Uterus (tissue), 4 donors: ENCODE data around the gene SLC35B3. TPM values are rescaled to one million over a fixed set of nuclear protein-coding genes. Genes with fewer than 3 reads are reported as not detected.
"Not testable (repeated sequence)": the region's sequence is repeated elsewhere in the genome, so short reads cannot be mapped to it uniquely, and the experiment has no call there.

Experiments
- DNase-seq, 2 donors: peaks; one replicate each; pipeline ENCODE4 v3.0.0-alpha.2; 2019 to 2020
- H3K27ac ChIP-seq, 2 donors: fragments of 200-600 bp; sonication (generic); 1 replicate in 1 of 2; 2 replicates in 1 of 2; pipeline ENCODE4 v1.5.1; 2016 to 2018
- H3K27me3 ChIP-seq, 2 donors: fragments of 200-600 bp; sonication (generic); one replicate each; pipeline ENCODE4 v1.5.1; 2018 to 2019; ENCODE audit warnings: control low read depth in 1 of 2
- H3K36me3 ChIP-seq, 2 donors: fragments of 200-600 bp; sonication (generic); one replicate each; pipeline ENCODE4 v1.5.1; 2019; ENCODE audit warnings: control low read depth in 1 of 2
- H3K4me1 ChIP-seq, 2 donors: fragments of 200-600 bp; sonication (generic); one replicate each; pipeline ENCODE4 v1.5.1; 2018 to 2019; ENCODE audit warnings: control low read depth in 1 of 2
- H3K4me3 ChIP-seq, 2 donors: fragments of 200-600 bp; sonication (generic); 1 replicate in 1 of 2; 2 replicates in 1 of 2; pipeline ENCODE4 v1.5.1; 2018 to 2019; ENCODE audit warnings: mild to moderate bottlenecking in 1 of 2
- H3K9me3 ChIP-seq, 2 donors: fragments of 200-600 bp; sonication (generic); one replicate each; pipeline ENCODE4 v1.5.1; 2019; ENCODE audit warnings: control low read depth in 1 of 2
- CTCF ChIP-seq, 4 experiments: fragments of 200-600 bp in 2 of 4; fragments of 450-650 bp in 2 of 4; sonication (generic) in 2 of 4; IDR thresholded peaks; one replicate each; pipeline ENCODE4 v1.5.1; 2016 to 2019; ENCODE audit warnings: antibody characterized with exemption in 4 of 4, mild to moderate bottlenecking in 2 of 4, moderate library complexity in 1 of 4
- POLR2A ChIP-seq, 2 donors: fragments of 450-650 bp; IDR thresholded peaks; one replicate each; pipeline ENCODE4 v1.6.1; 2016; ENCODE audit warnings: antibody characterized with exemption in 2 of 2, mild to moderate bottlenecking in 1 of 2, moderate library complexity in 1 of 2
- intact Hi-C: fragments of 100-400 bp; cut with DNase I; formaldehyde crosslinking; loops from one replicate; pipeline ENCODE4 v1.15.1; 2023; ENCODE audit warnings: low total_unique reads
- total RNA-seq, 4 donors: library from RNA; depleted of rRNA in 3 of 4; stranded (reverse); fragments of >200 nt in 3 of 4; gene quantifications; one replicate each; pipeline versions ENCODE4 v1.1.0 to v1.2.4, GENCODE V29; 2014 to 2023
- donor health status: DM: yes; HTN: yes; CAD: no.

Gene SLC35B3
- total RNA-seq, 4 donors from 2014 or later, result 4.1 to 28.3 (median 19.0) TPM

- Histone ChIP-seq H3K27ac (no peak overlapping the region), H3K4me3 (no peak overlapping the region), H3K4me1 (no peaks in the 10 kb centered on the region), H3K27me3 (no peaks in the 10 kb centered on the region), H3K9me3 (no peaks in the 10 kb centered on the region), H3K36me3 (no peaks in the 10 kb centered on the region)
- intact Hi-C loops, result no loop called here
- no peak for DNase-seq
- no peak for TF ChIP-seq CTCF (IDR thresholded peaks at IDR 0.05)
- no peak for TF ChIP-seq POLR2A (IDR thresholded peaks at IDR 0.05)
Measured at GRCh38 chr6:8468552-8469356, 33.4 kb upstream of the SLC35B3 start.

- Histone ChIP-seq H3K9me3 (no peaks in the 10 kb centered on the region), H3K36me3 (no peaks in the 10 kb centered on the region), H3K27me3 (no peaks in the 10 kb centered on the region), H3K4me3 (no peak overlapping the region), H3K4me1 (no peaks in the 10 kb centered on the region), H3K27ac (no peak overlapping the region)
- DNase-seq, result no peak
- intact Hi-C loops, result no loop called here
- TF ChIP-seq POLR2A (IDR thresholded peaks at IDR 0.05) (no peak), CTCF (IDR thresholded peaks at IDR 0.05) (no peak)
Measured at GRCh38 chr6:8462694-8463093, 27.3 kb upstream of the SLC35B3 start.

GRCh38 chr6:8462169-8462568, 26.8 kb upstream of the SLC35B3 start:
- TF ChIP-seq POLR2A (IDR thresholded peaks at IDR 0.05) (no peak), CTCF (IDR thresholded peaks at IDR 0.05) (no peak)
- Histone ChIP-seq H3K27ac (no peak overlapping the region), H3K9me3 (no peaks in the 10 kb centered on the region), H3K4me3 (no peak overlapping the region), H3K27me3 (no peaks in the 10 kb centered on the region), H3K4me1 (no peaks in the 10 kb centered on the region), H3K36me3 (no peaks in the 10 kb centered on the region)
- DNase-seq, result no peak
- intact Hi-C loops, result no loop called here

- no peak for TF ChIP-seq POLR2A (IDR thresholded peaks at IDR 0.05)
- TF ChIP-seq CTCF (IDR thresholded peaks at IDR 0.05), result no peak
- Histone ChIP-seq H3K27ac (no peak overlapping the region), H3K27me3 (no peaks in the 10 kb centered on the region), H3K9me3 (no peaks in the 10 kb centered on the region), H3K4me1 (no peaks in the 10 kb centered on the region), H3K36me3 (no peaks in the 10 kb centered on the region), H3K4me3 (no peak overlapping the region)
- intact Hi-C loops, result no loop called here
- DNase-seq, result no peak
Measured at GRCh38 chr6:8446391-8446790, 11.0 kb upstream of the SLC35B3 start.

- H3K27ac ChIP-seq, intact Hi-C loops, H3K27me3 ChIP-seq, H3K36me3 ChIP-seq, DNase-seq, H3K9me3 ChIP-seq, H3K4me3 ChIP-seq, H3K4me1 ChIP-seq: not testable (repeated sequence)
Measured at GRCh38 chr6:8445930-8446329, 10.6 kb upstream of the SLC35B3 start.
